ENCODE results near the gene MAP6D1.

MAP6D1 gene

GRCh38 chr3:183826448-183827250 lies 1.3 kb upstream of the MAP6D1 start:
- no peak for DNase-seq
- in situ Hi-C loops (cut with MboI; ENCODE audit: low pct_unique_long_range_greater_than_20kb, low sequenced_read_pairs): no loop called here

GRCh38 chr3:183824761-183825455 lies 469 bp downstream of the MAP6D1 start:
- DNase-seq: peak; percentile 24
- in situ Hi-C loops (cut with MboI; ENCODE audit: low pct_unique_long_range_greater_than_20kb, low sequenced_read_pairs): no loop called here

- in situ Hi-C loops (cut with MboI; ENCODE audit: low pct_unique_long_range_greater_than_20kb, low sequenced_read_pairs): no loop called here
- DNase-seq: peak; percentile 26
Observed at GRCh38 chr3:183823963-183824362, 1.4 kb downstream of the MAP6D1 start.

- in situ Hi-C loops (cut with MboI; ENCODE audit: low pct_unique_long_range_greater_than_20kb, low sequenced_read_pairs): no loop called here
- no peak for DNase-seq
Observed at GRCh38 chr3:183822631-183823030, 2.7 kb downstream of the MAP6D1 start.

GRCh38 chr3:183819831-183820230 lies 5.5 kb downstream of the MAP6D1 start:
- in situ Hi-C loops (cut with MboI; ENCODE audit: low pct_unique_long_range_greater_than_20kb, low sequenced_read_pairs): no loop called here
- no peak for DNase-seq

- in situ Hi-C loops (cut with MboI; ENCODE audit: low pct_unique_long_range_greater_than_20kb, low sequenced_read_pairs): no loop called here
- no peak for DNase-seq
Observed at GRCh38 chr3:183818706-183819624, 6.4 kb downstream of the MAP6D1 start.

- DNase-seq: no peak
- in situ Hi-C loops (cut with MboI; ENCODE audit: low pct_unique_long_range_greater_than_20kb, low sequenced_read_pairs): no loop called here
Observed at GRCh38 chr3:183818041-183818620, 7.2 kb downstream of the MAP6D1 start.

GRCh38 chr3:183817639-183818038 lies 7.7 kb downstream of the MAP6D1 start:
- in situ Hi-C loops (cut with MboI; ENCODE audit: low pct_unique_long_range_greater_than_20kb, low sequenced_read_pairs): no loop called here
- DNase-seq: no peak

- in situ Hi-C loops (cut with MboI; ENCODE audit: low pct_unique_long_range_greater_than_20kb, low sequenced_read_pairs): no loop called here
- DNase-seq: no peak
Observed at GRCh38 chr3:183816681-183817510, 8.5 kb downstream of the MAP6D1 start.

- DNase-seq: no peak
- in situ Hi-C loops (cut with MboI; ENCODE audit: low pct_unique_long_range_greater_than_20kb, low sequenced_read_pairs): no loop called here
Observed at GRCh38 chr3:183815951-183816475, 9.4 kb downstream of the MAP6D1 start.

GRCh38 chr3:183815563-183815940 lies 9.8 kb downstream of the MAP6D1 start:
- no peak for DNase-seq
- in situ Hi-C loops (cut with MboI; ENCODE audit: low pct_unique_long_range_greater_than_20kb, low sequenced_read_pairs): no loop called here

GRCh38 chr3:183814240-183814639 lies 11.1 kb downstream of the MAP6D1 start:
- no peak for DNase-seq
- in situ Hi-C loops (cut with MboI; ENCODE audit: low pct_unique_long_range_greater_than_20kb, low sequenced_read_pairs): no loop called here

- DNase-seq: no peak
- in situ Hi-C loops (cut with MboI; ENCODE audit: low pct_unique_long_range_greater_than_20kb, low sequenced_read_pairs): no loop called here
Observed at GRCh38 chr3:183812761-183813445, 12.5 kb downstream of the MAP6D1 start.

- in situ Hi-C loops (cut with MboI; ENCODE audit: low pct_unique_long_range_greater_than_20kb, low sequenced_read_pairs): no loop called here
Observed at GRCh38 chr3:183811638-183812037, 13.7 kb downstream of the MAP6D1 start.

GRCh38 chr3:183810643-183811594 lies 14.5 kb downstream of the MAP6D1 start:
- in situ Hi-C loops (cut with MboI; ENCODE audit: low pct_unique_long_range_greater_than_20kb, low sequenced_read_pairs): no loop called here

More at GRCh38 chr3:183811638-183812037, 13.7 kb downstream of the MAP6D1 start:
- no peak for DNase-seq

GRCh38 chr3:183809270-183809669 lies 16.1 kb downstream of the MAP6D1 start:
- in situ Hi-C loops (cut with MboI; ENCODE audit: low pct_unique_long_range_greater_than_20kb, low sequenced_read_pairs): no loop called here
- DNase-seq: no peak

More at GRCh38 chr3:183810643-183811594, 14.5 kb downstream of the MAP6D1 start:
- DNase-seq: no peak

- in situ Hi-C loops (cut with MboI; ENCODE audit: low pct_unique_long_range_greater_than_20kb, low sequenced_read_pairs): no loop called here
- no peak for DNase-seq
Observed at GRCh38 chr3:183808355-183808754, 17.0 kb downstream of the MAP6D1 start.

Data from KBM-7 (cell line).